Measurements from ENCODE around the gene VEZT.

DNA sequence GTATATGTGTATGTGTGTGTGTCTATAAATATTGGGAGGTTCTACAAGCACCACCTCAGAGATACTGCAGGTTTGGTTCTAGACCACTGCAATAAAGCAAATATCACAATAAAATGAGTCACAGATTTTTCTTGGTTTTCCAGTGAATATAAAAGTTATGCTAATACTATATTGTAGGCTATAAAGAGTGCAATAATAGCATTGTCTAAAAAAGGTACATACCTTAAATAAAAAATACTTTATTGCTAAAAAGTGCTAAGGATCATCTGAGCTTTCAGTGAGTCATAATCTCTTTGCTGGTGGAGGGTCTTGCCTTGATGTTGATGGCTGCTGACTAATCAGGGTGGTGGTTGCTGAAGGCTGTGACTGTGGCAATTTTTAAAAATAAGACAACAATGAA lies 111.1 kb downstream of the VEZT start:
- TF ChIP-seq POLR2AphosphoS5 (IDR thresholded peaks at IDR 0.05; ENCODE audit: low read depth) (no peak), GABPA (IDR thresholded peaks at IDR 0.05; ENCODE audit: low read depth) (no peak)
- TF ChIP-seq, protein P1, sequence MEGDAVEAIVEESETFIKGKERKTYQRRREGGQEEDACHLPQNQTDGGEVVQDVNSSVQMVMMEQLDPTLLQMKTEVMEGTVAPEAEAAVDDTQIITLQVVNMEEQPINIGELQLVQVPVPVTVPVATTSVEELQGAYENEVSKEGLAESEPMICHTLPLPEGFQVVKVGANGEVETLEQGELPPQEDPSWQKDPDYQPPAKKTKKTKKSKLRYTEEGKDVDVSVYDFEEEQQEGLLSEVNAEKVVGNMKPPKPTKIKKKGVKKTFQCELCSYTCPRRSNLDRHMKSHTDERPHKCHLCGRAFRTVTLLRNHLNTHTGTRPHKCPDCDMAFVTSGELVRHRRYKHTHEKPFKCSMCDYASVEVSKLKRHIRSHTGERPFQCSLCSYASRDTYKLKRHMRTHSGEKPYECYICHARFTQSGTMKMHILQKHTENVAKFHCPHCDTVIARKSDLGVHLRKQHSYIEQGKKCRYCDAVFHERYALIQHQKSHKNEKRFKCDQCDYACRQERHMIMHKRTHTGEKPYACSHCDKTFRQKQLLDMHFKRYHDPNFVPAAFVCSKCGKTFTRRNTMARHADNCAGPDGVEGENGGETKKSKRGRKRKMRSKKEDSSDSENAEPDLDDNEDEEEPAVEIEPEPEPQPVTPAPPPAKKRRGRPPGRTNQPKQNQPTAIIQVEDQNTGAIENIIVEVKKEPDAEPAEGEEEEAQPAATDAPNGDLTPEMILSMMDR (IDR thresholded peaks at IDR 0.05; ENCODE audit: insufficient read depth, low read length), result no peak
- TF ChIP-seq, protein P2, sequence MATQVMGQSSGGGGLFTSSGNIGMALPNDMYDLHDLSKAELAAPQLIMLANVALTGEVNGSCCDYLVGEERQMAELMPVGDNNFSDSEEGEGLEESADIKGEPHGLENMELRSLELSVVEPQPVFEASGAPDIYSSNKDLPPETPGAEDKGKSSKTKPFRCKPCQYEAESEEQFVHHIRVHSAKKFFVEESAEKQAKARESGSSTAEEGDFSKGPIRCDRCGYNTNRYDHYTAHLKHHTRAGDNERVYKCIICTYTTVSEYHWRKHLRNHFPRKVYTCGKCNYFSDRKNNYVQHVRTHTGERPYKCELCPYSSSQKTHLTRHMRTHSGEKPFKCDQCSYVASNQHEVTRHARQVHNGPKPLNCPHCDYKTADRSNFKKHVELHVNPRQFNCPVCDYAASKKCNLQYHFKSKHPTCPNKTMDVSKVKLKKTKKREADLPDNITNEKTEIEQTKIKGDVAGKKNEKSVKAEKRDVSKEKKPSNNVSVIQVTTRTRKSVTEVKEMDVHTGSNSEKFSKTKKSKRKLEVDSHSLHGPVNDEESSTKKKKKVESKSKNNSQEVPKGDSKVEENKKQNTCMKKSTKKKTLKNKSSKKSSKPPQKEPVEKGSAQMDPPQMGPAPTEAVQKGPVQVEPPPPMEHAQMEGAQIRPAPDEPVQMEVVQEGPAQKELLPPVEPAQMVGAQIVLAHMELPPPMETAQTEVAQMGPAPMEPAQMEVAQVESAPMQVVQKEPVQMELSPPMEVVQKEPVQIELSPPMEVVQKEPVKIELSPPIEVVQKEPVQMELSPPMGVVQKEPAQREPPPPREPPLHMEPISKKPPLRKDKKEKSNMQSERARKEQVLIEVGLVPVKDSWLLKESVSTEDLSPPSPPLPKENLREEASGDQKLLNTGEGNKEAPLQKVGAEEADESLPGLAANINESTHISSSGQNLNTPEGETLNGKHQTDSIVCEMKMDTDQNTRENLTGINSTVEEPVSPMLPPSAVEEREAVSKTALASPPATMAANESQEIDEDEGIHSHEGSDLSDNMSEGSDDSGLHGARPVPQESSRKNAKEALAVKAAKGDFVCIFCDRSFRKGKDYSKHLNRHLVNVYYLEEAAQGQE (IDR thresholded peaks at IDR 0.05; ENCODE audit: insufficient replicate concordance, low read depth), result no peak
